NCI-H1417 treated with DMSO at 0.1 percent for 48 hours (cell line): Measurements from ENCODE around the gene FBXL14.
"Not testable (repeated sequence)": the region's sequence is repeated elsewhere in the genome, so short reads cannot be mapped to it uniquely, and the experiment has no call there.

Source experiments
- DNase-seq: peaks from one replicate; lab custom pipeline; 2025; lab: John Stamatoyannopoulos, UW

FBXL14 gene

DNA sequence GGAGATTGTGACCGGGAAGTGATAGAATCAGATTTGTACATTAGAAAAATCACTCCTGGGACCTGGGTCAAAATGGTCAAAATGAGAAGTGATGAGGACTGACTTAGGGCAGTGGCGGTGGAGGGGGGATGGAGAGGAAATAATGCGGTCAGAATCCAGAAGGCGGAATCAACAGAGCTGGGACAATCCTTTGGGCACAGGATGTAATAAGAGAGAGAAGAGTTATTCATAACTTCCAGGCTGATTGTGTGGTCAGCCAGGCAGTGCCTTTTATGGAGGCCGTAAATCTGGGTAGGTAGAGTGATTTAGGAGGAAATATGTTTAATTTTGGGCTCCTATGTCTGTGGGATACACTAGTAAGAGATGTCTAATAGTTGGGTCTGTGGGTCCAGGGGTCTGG is 21.6 kb downstream of the FBXL14 start:
- DNase-seq = no peak

DNA sequence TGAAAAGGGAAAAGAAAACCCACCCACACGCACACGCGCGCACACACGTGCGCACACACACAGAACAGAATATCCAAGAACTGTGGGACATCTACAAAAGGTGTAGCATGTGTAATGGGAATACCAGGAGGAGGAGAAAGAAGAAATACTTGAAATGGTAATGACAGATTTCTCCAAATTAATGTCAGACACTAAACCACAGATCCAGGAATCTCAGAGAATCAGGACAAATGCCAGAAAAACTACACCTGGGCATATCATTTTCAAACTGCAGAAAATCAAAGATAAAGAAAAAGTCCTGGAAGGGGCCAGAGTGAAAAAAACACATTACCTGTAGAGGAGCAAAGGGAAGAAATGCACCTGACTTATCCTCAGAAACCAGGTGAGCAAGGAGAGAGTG is 26.5 kb downstream of the FBXL14 start:
- DNase-seq = no peak

DNA sequence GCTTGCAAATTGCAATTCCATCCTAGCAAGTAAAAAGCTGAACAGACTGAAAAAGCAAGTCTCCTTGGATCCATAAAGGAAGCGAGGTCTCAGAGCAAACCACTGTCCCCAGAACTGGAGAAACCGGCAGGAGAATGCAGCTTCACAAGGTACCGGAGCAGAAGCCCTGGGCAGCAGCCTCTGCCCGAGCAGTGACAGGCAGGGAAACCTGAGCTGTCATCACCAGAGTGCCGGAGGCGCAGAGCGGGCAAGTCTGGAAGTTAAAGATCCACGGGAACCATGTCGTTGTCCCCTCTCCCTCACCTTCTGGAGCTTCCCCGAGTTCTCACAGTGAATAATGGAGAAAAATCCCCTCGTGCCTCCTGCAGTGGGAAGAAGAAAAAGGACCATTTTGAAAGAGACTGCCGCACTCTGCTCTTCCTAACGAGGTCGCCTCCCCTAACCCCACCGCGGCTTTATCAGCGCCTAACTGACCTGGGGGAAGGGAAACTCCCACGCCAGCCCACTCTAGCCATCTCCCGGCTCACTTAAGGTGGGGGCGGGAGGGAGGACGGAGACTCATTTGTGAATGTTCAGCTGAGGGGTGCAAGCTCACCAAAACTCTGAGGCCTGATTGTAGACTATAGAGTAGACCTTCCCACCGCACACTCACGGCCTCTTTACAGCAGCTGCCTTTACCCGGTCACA is 27.8 kb downstream of the FBXL14 start:
- no peak for DNase-seq

DNA sequence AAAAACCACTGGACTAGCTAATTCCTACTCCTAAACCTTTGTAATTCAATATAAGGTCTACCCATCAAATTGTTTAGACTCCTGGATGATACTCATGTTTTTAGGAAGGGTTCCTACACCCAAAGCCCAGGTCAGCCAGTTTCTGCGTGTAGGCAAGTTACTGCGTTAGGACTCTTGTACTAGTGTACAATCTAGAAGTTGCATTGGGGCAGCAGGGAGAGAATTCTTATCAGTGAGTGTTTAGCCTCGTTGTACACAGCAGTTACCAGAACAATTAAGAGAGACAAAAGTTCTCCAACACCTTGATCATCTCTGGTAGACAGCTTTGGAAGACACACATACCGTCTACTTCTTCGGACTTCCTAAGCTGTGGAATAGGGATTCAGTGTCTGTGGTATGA is 29.2 kb downstream of the FBXL14 start:
- DNase-seq = no peak

DNA sequence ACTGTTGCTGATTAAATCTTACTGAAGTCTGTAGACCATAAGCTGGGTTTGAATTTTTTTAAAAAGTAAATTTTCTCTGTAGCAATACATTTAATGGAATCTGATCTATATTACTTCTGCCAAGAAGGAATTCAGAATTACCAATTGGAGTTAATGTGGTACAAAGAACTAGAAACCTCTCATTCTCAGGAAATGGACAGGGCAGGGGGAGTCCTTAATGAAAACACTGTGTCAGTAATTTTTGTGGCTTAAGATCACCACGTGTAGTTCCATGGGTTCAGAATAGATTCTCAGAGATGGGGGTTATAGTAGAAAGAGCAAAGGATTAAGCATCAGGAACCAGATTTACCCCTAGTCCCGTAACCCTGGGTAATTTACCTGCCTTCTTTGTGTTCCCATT is 30.3 kb downstream of the FBXL14 start:
- DNase-seq = no peak

DNA sequence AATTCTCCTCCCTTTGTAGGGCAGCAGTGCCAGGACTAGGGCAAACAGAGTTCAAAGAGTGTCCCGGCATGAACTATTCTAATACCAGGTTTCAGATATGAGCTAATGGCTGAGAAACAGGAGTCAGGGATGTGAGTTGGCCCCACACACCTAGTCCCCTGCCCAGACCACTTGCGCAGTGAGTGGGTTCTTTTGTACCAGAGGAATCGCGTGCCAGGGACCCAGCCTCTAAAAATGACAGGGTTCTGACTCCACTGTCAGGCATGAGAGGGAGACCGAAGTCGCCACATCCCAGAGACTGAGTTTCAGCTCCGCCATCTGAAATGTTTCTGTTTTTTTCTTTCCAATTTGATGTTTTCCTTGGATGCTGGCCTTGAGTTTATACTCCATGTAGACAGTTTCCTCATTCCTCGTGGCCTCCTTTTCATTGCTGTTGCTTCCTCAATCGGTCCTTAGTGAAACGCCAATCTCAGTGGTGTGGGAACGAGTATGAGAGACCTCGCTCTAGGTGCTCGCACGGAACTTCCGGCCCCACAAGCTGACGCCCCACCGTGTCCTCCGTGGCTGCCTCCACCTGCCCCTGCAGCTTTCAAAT is 31.5 kb downstream of the FBXL14 start:
- DNase-seq = no peak

DNA sequence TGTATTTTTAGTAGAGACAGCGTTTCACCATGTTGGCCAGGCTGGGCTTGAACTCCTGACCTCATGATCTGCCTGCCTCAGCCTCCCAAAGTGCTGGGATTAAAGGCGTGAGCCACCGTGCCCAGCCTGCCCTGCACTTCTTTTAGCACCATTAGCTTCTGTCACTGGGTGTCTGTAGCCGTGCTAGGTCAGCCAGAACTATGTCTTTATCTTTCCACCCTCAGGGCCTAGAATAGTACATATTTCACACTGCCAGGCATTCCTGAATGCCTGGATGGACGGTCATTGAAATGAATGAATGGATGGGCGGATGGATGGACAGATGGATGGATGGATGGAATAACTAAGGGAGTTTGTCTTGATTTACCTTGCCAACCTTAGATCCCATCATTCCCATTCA is 33.7 kb downstream of the FBXL14 start:
- no peak for DNase-seq

DNA sequence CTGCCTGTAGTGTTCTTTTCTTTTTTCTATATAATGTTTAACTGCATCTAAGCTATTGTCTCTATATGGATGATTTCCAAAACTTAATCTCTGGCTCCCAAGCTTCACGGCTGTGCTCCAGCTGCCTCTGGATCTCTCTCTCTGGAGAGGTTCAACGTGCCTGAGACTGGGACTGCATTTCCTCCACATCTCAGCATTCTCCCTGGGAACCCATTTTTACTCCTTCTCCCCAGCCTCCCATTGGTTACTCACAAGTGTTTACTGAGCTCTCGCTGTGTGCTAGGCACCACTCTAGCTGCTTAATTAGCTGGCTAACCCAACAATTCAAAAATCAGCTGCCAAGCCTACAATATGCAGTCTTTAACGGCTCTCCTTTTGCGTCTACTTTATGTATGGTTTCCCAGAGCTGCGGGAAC is 34.7 kb downstream of the FBXL14 start:
- DNase-seq = peak; percentile 81

DNA sequence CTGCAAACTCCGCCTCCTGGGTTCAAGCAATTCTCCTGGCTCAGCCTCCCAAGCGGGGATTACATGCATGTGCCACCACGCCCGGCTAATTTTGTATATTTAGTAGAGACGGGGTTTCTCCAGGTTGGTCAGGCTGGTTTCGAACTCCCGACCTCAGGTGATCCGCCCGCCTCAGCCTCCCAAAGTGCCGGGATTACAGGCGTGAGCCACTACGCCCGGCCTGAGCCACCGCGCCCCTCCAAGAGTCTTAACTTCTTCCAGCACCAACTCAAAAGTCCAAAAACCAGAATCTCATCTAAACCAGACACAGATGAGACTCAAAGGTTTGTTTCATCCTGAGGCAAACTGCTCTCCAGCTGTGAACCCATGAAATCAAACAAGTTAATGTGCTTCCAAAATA is 36.3 kb downstream of the FBXL14 start:
- not testable (repeated sequence) for DNase-seq

DNA sequence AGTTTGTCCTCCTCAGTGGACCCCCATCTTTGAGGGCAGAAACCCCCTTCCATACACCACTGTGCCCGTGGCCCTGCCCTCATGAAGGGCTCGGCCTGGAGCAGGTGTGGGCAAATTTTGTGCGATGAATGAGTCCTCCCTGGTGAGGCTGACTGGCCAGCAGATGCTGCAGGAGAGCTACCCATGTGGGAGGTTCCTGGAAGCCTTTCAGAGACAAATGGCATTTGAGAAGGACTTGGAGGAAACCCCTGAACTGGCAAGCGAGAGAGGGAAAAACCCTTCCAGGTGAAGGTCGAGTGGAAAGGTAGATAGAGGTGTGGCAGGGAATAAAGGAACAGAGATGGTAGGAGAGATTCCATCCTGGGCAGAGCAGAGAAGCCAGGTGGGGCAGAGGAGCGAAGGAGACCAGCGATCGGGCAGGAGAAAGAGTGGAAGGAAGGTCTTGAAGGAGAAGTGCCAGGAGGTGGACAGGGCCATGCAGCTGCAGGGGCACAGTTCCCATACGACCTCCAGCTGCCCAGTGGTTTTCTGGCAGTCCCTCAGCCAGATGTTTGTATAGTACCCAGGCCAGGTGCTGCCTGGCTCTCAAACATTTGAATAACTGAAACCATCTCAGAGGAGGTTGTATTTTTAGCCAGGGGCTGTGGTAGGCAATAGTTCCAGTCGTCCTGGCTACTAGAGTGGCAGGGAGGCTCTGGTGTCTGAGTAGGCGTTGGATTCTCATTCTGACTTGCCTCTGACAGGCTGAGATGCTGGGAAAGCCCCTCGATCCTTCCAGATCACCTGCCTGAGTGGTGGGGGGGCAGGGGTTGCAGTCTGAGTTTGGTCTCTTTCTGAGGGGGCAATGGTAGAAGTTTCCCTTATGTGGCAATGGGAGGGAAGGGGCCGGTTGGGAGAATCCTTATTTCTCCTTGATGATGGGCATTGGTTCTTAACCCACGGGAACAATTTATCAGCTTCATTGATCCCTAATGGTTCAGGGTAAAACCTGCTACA is 40.1 kb downstream of the FBXL14 start:
- DNase-seq = no peak

DNA sequence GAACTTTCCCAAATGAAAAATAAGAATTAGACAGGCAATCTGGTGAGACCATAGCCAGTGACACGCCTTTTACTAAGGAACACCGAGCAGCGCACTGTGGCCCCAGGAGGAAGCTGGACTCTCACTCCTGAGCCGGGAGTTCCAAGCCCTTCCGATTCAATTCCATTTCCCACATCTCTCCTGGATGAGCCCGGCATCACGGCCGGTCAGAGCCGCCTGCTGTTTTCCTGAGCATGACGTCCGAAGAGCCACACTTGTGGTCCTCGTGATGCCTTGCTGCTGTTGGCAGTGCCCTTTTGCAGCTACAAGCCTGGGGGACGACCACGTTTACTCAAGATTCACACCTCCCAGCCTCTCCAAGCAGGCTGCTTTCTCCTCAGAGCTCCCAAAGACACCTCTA is 40.8 kb downstream of the FBXL14 start:
- no peak for DNase-seq

DNA sequence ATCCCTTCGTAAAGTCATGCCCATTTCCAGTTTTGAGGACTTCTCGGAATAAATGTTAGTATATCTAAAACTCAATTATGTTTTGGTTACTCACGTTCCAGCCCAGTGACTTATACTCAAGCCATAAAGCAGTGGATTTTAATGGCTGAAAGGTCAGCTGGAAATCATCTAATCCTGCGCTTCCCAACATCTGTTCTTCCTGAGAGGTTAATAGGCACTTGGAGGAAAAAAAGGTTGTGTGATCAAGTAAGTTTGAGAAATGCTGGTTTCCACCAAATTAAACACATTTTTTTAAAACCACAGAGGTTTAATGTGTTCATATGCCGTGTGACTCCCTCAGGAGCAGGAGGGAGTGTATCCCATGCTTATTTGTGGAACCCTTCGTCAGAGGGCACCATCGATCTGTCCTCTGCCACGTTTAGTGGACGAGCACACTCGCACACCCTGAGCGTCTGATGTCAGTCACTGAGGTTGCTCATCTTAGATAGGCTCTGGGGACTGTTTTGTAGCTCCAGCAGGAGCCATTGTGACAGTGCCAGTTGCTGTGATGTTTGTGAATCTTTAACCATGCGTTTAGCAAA is 41.4 kb downstream of the FBXL14 start:
- no peak for DNase-seq

DNA sequence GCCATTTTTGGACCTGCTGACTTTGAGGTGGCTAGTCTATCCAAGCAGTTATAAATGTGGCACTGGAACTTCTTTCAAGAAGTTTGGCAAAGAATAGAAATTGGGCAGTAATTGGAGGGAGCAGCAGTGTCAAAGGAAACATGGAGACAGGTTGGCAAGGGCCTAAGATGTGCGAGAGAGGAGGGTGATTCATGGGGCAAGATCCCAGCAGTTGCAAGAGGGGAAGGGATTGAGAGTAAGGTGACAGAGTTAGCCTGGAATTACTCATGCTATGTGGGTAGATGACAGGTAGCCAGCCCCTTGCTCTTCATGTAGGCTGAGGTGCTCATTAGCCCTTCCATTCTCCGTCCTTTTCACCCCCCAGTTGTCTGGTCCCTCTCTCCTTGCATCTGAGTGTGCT is 42.2 kb downstream of the FBXL14 start:
- no peak for DNase-seq

DNA sequence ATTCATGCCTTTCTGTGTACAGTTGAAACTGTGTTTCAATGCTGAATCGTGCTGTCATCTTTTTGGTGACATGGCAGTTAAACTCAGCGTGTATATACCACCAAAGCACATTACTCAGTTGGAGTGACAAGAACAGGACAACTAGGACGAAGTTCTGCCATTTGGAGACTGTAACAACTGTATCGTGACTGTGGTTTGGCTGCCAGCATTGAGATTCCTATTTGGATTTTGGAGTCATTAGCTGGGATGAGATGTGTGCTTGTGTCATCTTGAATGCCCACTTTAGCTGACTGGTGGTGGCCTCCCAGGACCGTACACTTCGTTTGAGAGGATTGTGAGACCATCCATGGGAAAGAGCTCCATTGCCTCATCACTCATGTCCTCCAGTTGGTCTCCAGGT is 42.9 kb downstream of the FBXL14 start:
- DNase-seq = no peak

DNA sequence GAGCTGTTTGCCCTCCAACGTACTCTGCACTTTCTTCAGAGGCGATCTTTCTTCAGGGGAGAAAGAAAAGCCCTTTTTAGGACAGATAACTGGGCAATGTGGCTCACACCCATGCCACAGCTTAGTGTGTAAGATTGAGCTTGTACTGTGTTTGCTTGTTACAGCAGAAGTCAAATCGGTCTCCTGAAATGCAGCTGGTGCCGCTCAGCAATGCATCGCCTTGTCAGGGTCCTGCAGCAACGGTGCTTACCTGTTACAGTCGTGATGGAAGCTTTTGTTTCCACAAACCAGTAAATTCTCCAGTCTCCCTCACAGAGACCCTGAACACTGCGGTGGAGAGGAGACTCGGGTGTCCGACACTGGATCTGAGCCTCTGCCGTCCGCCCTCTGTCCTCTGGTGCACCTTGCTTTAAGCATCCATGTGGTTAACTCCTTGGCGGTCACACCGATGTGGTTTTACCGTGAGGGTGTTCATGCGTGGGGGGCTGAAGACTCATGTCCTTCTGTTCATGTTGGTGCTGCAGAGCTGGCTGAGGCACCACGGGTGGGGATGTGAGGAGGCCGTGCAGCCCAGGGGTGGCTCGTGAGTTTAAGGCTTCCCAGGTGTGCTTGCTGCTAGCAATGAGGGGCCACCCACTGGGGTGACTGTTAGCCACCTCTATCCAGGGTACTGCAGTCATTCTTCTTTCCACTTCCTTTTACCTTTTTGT is 47.3 kb downstream of the FBXL14 start:
- DNase-seq = no peak

DNA sequence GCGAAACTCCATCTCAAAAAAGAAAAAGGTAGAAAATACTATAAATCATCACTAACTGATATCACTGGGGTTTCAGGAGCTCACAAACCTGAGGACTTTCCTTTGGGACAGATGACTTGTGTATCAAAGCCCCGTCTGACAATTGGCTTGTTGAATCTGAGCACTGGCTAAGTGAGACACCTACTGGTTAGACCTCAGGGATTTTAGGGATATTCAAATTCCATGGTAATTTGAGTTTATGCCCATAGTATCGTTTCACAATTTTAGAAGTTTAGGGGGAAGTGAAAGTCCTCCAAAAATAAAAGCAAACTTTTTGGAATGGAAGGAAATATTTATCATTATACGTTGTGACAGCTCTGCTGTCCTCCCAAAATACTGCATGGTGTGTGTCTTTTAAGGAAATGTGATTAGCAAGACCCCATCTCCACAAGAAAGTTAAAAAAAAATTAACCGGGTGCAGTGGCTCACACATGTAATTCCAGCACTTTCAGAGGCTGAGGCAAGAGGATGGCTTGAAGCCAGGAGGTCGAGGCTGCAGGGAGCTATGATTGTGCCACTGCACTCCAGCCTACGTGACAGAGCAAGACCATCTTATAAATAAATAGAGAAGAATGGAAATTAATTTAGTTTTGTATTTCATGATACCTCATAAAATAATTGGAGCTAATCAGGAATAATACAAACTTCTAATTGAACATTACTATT is 49.2 kb downstream of the FBXL14 start:
- DNase-seq = no peak

DNA sequence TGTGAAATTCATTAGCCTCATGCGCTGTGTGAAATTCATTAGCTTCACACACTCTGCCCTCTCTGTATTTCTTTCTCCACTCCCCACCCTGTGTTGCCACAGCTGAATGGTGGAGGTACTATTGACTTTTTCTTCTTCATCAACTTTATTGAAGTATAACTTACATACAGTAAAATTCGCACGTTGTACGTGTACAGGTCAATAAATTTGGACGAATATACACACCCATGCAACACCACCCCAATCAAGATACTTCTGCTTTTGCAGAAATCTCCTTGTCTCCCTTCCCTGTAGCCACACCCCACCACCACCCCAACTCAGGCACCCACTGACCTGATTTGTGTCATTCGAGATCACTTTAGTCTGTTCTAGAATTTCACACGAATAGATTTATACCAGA is 51.8 kb downstream of the FBXL14 start:
- DNase-seq = no peak

DNA sequence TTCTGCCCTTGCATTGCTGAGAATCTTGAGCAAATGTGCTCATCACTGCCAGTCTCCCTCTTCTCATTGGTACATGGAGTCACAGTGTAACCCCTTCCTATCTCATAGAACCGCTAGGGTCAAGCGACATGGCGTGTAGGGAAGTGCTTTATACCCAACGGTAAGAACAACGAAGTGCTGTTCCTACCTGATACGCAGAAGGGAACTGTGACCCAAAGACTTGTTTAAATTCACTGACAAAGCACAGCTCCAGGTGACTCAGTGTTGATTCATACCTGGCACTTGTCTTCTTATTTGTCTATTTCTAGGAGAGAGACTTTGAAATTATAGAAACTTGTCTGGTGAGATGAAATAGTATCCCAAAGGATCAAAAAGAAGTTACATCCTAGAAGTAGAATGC is 53.7 kb downstream of the FBXL14 start:
- no peak for DNase-seq

DNA sequence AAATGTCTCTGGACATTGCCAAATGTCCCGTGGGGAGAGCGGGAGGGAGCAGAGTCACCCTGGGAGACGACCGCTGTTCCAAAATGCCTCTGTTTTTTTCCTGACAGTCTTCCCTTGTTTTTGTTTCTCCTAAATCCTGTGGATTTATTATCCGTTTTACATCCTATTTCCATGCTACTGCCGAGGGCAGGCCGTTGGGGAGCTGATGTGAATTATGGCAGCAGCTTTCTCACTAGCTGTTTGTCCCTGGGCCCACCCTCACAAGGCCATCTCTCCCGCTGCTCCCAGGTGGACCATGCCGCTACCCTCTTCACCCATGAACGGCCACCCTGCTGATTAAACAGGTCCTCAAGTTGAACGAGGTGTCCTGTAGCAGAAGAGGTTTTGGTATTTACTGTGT is 55.2 kb downstream of the FBXL14 start:
- DNase-seq = no peak

DNA sequence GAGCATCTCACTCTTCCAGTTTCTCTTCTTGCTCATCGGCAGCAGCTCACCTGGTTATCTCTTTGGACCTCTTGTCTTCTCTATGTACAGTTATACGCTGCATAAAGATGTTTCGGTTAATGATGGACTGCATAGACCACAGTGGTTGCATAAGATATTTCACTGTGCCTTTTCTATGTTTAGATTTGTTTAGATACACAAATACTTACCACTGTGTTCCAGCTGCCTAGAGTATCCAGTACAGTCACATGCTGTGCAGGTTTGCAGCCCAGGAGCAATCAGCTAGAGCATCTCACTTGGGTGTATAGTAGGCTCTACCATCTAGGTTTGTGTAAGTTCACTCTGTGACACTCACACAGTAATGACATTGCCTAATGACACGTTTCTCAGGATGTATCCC is 57.6 kb downstream of the FBXL14 start:
- no peak for DNase-seq

DNA sequence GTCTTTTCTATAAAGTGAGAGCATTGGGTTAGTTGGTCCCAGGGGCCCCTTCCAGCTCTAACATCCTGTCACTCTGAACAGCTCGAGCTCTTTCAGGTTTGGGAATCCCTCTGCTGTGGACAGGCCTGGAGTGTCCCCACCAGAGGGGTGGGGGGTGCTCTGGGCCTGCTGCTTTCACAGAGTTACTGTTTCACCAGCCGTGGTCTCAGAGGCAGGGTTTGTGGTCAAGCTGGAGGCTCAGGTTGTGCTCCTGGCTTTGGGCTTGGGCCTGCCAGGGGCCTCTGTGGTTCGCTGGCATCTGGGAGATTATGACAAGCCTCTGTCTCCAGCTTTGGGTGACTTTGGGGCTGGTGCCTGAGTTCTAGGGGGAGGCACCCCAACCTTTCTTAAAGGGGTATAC is 59.6 kb downstream of the FBXL14 start:
- DNase-seq = no peak
